Endothelial cell of umbilical vein (primary cell): ENCODE results near the gene RALGPS1. TPM values are rescaled to one million over a fixed set of nuclear protein-coding genes. Genes with fewer than 3 reads are reported as not detected.

Source experiments
- BruUV-seq: library from RNA; stranded (reverse); fragments of 400-500 nt; replicated peaks from 2 replicates; lab custom pipeline; 2021; lab: Mats Ljungman, UMichigan
- CTCF ChIA-PET: fragments of 300-600, 350-600 bp; sonication (Branson Sonifier 250); formaldehyde crosslinking; loops from one replicate; lab custom pipeline; 2021; ENCODE audit warnings: antibody characterized with exemption, inconsistent platforms; lab: Charles Lee
- POLR2A ChIA-PET: fragments of 300-600, 350-600 bp; sonication (Branson Sonifier 250); formaldehyde crosslinking; loops from one replicate; lab custom pipeline; 2021; ENCODE audit warnings: antibody characterized with exemption, inconsistent platforms; lab: Charles Lee
- DNase-seq: peaks from one replicate; pipeline ENCODE4 v3.0.0-alpha.2; 2011; ENCODE audit warnings: low read depth, low spot score
- FAIRE-seq: peaks from 2 replicates; lab custom pipeline; 2011; peaks lifted over from hg19 to GRCh38; lab: Jason Lieb, UNC
- H2AFZ ChIP-seq: 2 replicates; pipeline ENCODE4 v1.6.0; 2012; ENCODE audit warnings: low read depth, low read length, control low read depth, inconsistent platforms
- H3K27ac ChIP-seq: 2 replicates; pipeline ENCODE4 v1.5.1; 2011; ENCODE audit warnings: low read depth, mild to moderate bottlenecking, control low read depth, low read length, moderate library complexity; ENCODE audit not compliant: insufficient read depth
- H3K27me3 ChIP-seq, 2 experiments: 2 replicates each; pipeline versions ENCODE4 v1.6.0 to v1.6.1; 2011; ENCODE audit warnings: low read length in 2 of 2, mixed read lengths in 1 of 2; ENCODE audit not compliant: control insufficient read depth in 2 of 2, insufficient read depth in 2 of 2
- H3K36me3 ChIP-seq, 2 experiments: 2 replicates in 1 of 2; 3 replicates in 1 of 2; pipeline ENCODE4 v1.5.1; 2011; ENCODE audit warnings: low read length in 2 of 2, mild to moderate bottlenecking in 1 of 2, moderate library complexity in 1 of 2; ENCODE audit not compliant: control insufficient read depth in 2 of 2, insufficient read depth in 2 of 2; ENCODE audit errors: extremely low read depth in 1 of 2
- H3K4me1 ChIP-seq: 3 replicates; pipeline ENCODE4 v1.5.1; 2011; ENCODE audit warnings: mild to moderate bottlenecking, low read length; ENCODE audit not compliant: control insufficient read depth, insufficient read depth; ENCODE audit errors: extremely low read depth
- H3K4me2 ChIP-seq: 2 replicates; pipeline ENCODE4 v1.6.1; 2011; ENCODE audit warnings: low read length, control low read depth, mixed read lengths; ENCODE audit not compliant: insufficient read depth
- H3K4me3 ChIP-seq, 3 experiments: fragments of 200-600 bp in 1 of 3; sonication (generic), shearing (Covaris generic) in 1 of 3; replicated peaks in 1 of 3; 2 replicates each; pipeline ENCODE4 v1.5.1; 2011 to 2016; ENCODE audit warnings: control low read depth in 3 of 3, low read length in 3 of 3, mild to moderate bottlenecking in 2 of 3, inconsistent platforms in 1 of 3, low read depth in 1 of 3, moderate library complexity in 1 of 3; ENCODE audit not compliant: insufficient read depth in 1 of 3
- H3K79me2 ChIP-seq: 2 replicates; pipeline ENCODE4 v1.6.0; 2012; ENCODE audit warnings: low read length, inconsistent platforms; ENCODE audit not compliant: control insufficient read depth, insufficient read depth
- H3K9ac ChIP-seq: replicated peaks from 2 replicates; pipeline ENCODE3; 2011; ENCODE audit warnings: low read length, control low read depth; ENCODE audit not compliant: insufficient read depth; ENCODE audit errors: extremely low read depth
- H3K9me1 ChIP-seq: replicated peaks from 3 replicates; pipeline ENCODE4 v1.6.0; 2011; ENCODE audit warnings: mild to moderate bottlenecking, low read length; ENCODE audit not compliant: control insufficient read depth, insufficient read depth; ENCODE audit errors: extremely low read depth
- H3K9me3 ChIP-seq: replicated peaks from 2 replicates; pipeline ENCODE4 v1.5.1; 2012; ENCODE audit warnings: low read length, inconsistent platforms; ENCODE audit not compliant: control insufficient read depth, insufficient read depth
- H4K20me1 ChIP-seq: replicated peaks from 2 replicates; pipeline ENCODE3; 2011; ENCODE audit warnings: mild to moderate bottlenecking, low read length; ENCODE audit not compliant: control insufficient read depth, insufficient read depth; ENCODE audit errors: extremely low read depth
- CTCF ChIP-seq, 2 donors: IDR thresholded peaks; 1 replicate in 1 of 2; 2 replicates in 1 of 2; pipeline ENCODE4 v1.5.1; 2011; ENCODE audit warnings: low read length in 2 of 2, mild to moderate bottlenecking in 2 of 2, moderate library complexity in 2 of 2, control low read depth in 1 of 2, inconsistent platforms in 1 of 2, low read depth in 1 of 2; ENCODE audit not compliant: insufficient read depth in 1 of 2; ENCODE audit errors: extremely low read depth in 1 of 2
- EZH2 ChIP-seq: IDR thresholded peaks from 2 replicates; pipeline ENCODE4 v1.6.1; 2012; ENCODE audit warnings: borderline replicate concordance, low read depth, mild to moderate bottlenecking, moderate library complexity, low read length, inconsistent platforms; ENCODE audit not compliant: severe bottlenecking
- FOS ChIP-seq: IDR thresholded peaks from 2 replicates; pipeline ENCODE4 v1.6.1; 2011; ENCODE audit warnings: mild to moderate bottlenecking, low read length, moderate library complexity, borderline replicate concordance; ENCODE audit not compliant: insufficient read depth
- GATA2 ChIP-seq: IDR thresholded peaks from 2 replicates; pipeline ENCODE4 v1.7.0; 2011; ENCODE audit warnings: low read depth, mild to moderate bottlenecking, moderate library complexity, mixed read lengths, low read length; ENCODE audit not compliant: insufficient read length, insufficient read depth
- JUN ChIP-seq: IDR thresholded peaks from 2 replicates; pipeline ENCODE4 v1.6.1; 2011; ENCODE audit warnings: borderline replicate concordance, low read depth; ENCODE audit not compliant: insufficient read length, insufficient read depth
- MAX ChIP-seq: IDR thresholded peaks from 2 replicates; pipeline ENCODE4 v1.6.1; 2011; ENCODE audit not compliant: insufficient read depth, insufficient read length
- MYC ChIP-seq: IDR thresholded peaks from one replicate; pipeline ENCODE4 v1.6.1; 2011; ENCODE audit warnings: mild to moderate bottlenecking, low read depth, low read length
- POLR2A ChIP-seq: IDR thresholded peaks from 2 replicates; pipeline ENCODE4 v1.6.1; 2012; ENCODE audit warnings: low read depth, mild to moderate bottlenecking, control low read depth, low read length
- POLR2AphosphoS5 ChIP-seq: IDR thresholded peaks from 2 replicates; pipeline ENCODE4 v1.6.1; 2012; ENCODE audit warnings: low read depth, mild to moderate bottlenecking, control low read depth, low read length, moderate library complexity; ENCODE audit not compliant: insufficient read depth
- dilution Hi-C: fragments of 300-500 bp; cut with MboI; formaldehyde crosslinking; loops from one replicate; pipeline ENCODE4 v1.15.0; 2019; ENCODE audit warnings: low sequenced_read_pairs; ENCODE audit not compliant: extremely low pct_ligation_motif_present
- intact Hi-C: fragments of 100-400 bp; cut with micrococcal nuclease; formaldehyde crosslinking; loops from one replicate; pipeline ENCODE4 v1.10.0; 2022
- polyA plus RNA-seq, 4 experiments: library from polyadenylated mRNA; depleted of rRNA in 3 of 4; stranded (reverse) in 3 of 4; unstranded in 1 of 4; fragments of >200 nt; gene quantifications; 2 replicates each; pipeline versions ENCODE4 v1.2.1 to v1.2.3, GENCODE V29; 2011 to 2012; ENCODE audit warnings: missing spikeins in 1 of 4
- total RNA-seq: library from RNA; stranded (reverse); gene quantifications from 2 replicates; pipeline ENCODE4 v1.2.3, GENCODE V29; 2021

Gene RALGPS1
- total and polyA plus RNA-seq, 2 donors (not counting 3 experiments of a cell fraction or from before 2014, with no cell fraction given): 3.8 to 5.5 TPM

- ChIA-PET CTCF (interaction anchor here (1.0 kb wide), 1 partner anchor 9 kb away, joined by 4 read pairs; no protein-coding TSS in a partner anchor), POLR2A (no interaction called here)
- FAIRE-seq (no peak), DNase-seq (no peak)
- no peak for TF ChIP-seq JUN
- no peak for TF ChIP-seq GATA2
- TF ChIP-seq MAX: no peak
- TF ChIP-seq FOS: no peak
- no peak for TF ChIP-seq MYC
- no peak for TF ChIP-seq EZH2
- TF ChIP-seq CTCF (IDR thresholded peaks at IDR 0.05; ENCODE audit: extremely low read depth in 1 of 2, insufficient read depth in 1 of 2, low read depth in 1 of 2, low read length in 2 of 2): no peak
- TF ChIP-seq POLR2AphosphoS5: no peak
- no peak for TF ChIP-seq POLR2A
- dilution Hi-C loops: no loop called here
- H3K4me1 ChIP-seq: no peaks in the 10 kb centered on the region
- H3K9me1 ChIP-seq: no peaks in the 10 kb centered on the region
- H4K20me1 ChIP-seq: no peaks in the 10 kb centered on the region
- no peak overlapping the region for H3K27ac ChIP-seq
- intact Hi-C loops: no loop called here
- H3K4me3 ChIP-seq: no peak overlapping the region
- no peak overlapping the region for H2AFZ ChIP-seq
- H3K9me3 ChIP-seq: no peaks in the 10 kb centered on the region
- H3K79me2 ChIP-seq: no peaks in the 10 kb centered on the region
- no peak overlapping the region for H3K4me2 ChIP-seq
- no peaks in the 10 kb centered on the region for H3K27me3 ChIP-seq
- no peak overlapping the region for H3K9ac ChIP-seq
- H3K36me3 ChIP-seq: peaks cover 0 to 3% of the 10 kb centered on the region in 2 experiments
- no TSS peak for BruUV-seq
Measured at GRCh38 chr9:127102788-127103187, 188.2 kb downstream of the RALGPS1 start.
